Activated CD4-positive, CD25-positive, alpha-beta regulatory T cell treated with anti-CD3 and anti-CD28 coated beads, Interleukin-2, amount 50 U/mL, for 72 hours (primary cell): ENCODE measurements around the gene CAPN9.
"Not testable (repeated sequence)": the region's sequence is repeated elsewhere in the genome, so short reads cannot be mapped to it uniquely, and the experiment has no call there.

Experiments used
- DNase-seq: peaks from one replicate; pipeline ENCODE4 v3.0.0; 2021

Gene CAPN9

GRCh38 chr1:230826166-230826875 is 79.1 kb downstream of the CAPN9 start:
- no peak for DNase-seq

- DNase-seq: no peak
These were observed 80.0 kb downstream of the CAPN9 start for GRCh38 chr1:230827081-230827681.

- no peak for DNase-seq
These were observed 80.6 kb downstream of the CAPN9 start for GRCh38 chr1:230827801-230828200.

GRCh38 chr1:230828421-230828820 is 81.2 kb downstream of the CAPN9 start:
- no peak for DNase-seq

- DNase-seq: no peak
These were observed 84.6 kb downstream of the CAPN9 start for GRCh38 chr1:230831771-230832170.

GRCh38 chr1:230832476-230832875 is 85.3 kb downstream of the CAPN9 start:
- DNase-seq: no peak

- no peak for DNase-seq
These were observed 86.3 kb downstream of the CAPN9 start for GRCh38 chr1:230833511-230833910.

- no peak for DNase-seq
These were observed 87.1 kb downstream of the CAPN9 start for GRCh38 chr1:230834292-230834691.

GRCh38 chr1:230836347-230836746 is 89.2 kb downstream of the CAPN9 start:
- DNase-seq: no peak

- no peak for DNase-seq
These were observed 89.6 kb downstream of the CAPN9 start for GRCh38 chr1:230836793-230837192.

- DNase-seq: no peak
These were observed 92.0 kb downstream of the CAPN9 start for GRCh38 chr1:230839173-230839572.

- DNase-seq: no peak
These were observed 95.6 kb downstream of the CAPN9 start for GRCh38 chr1:230842801-230843200.

- DNase-seq: no peak
These were observed 96.5 kb downstream of the CAPN9 start for GRCh38 chr1:230843503-230844309.

- no peak for DNase-seq
These were observed 97.4 kb downstream of the CAPN9 start for GRCh38 chr1:230844561-230844960.

GRCh38 chr1:230845184-230845583 is 98.0 kb downstream of the CAPN9 start:
- DNase-seq: not testable (repeated sequence)

GRCh38 chr1:230848235-230848634 is 101.0 kb downstream of the CAPN9 start:
- DNase-seq: no peak

GRCh38 chr1:230849451-230850224 is 102.5 kb downstream of the CAPN9 start:
- no peak for DNase-seq

- no peak for DNase-seq
These were observed 103.4 kb downstream of the CAPN9 start for GRCh38 chr1:230850547-230850946.

- DNase-seq: no peak
These were observed 104.1 kb downstream of the CAPN9 start for GRCh38 chr1:230851291-230851691.
